Left lung (tissue), 10 donors: ENCODE measurements around the gene ATOH8. TPM values are rescaled to one million over a fixed set of nuclear protein-coding genes. Genes with fewer than 3 reads are reported as not detected.

ENCODE experiments used
- ATAC-seq: fragments of 200-7000 bp; cut with Tn5 transposase; one replicate; pipeline ENCODE4 v1.9.1; 2020; ENCODE audit warnings: moderate library complexity
- DNase-seq, 4 donors: peaks; one replicate each; pipeline ENCODE4 v3.0.0-alpha.2; 2013 to 2020
- H3K27ac ChIP-seq, 2 donors: fragments of 200-600 bp; sonication (generic) in 1 of 2; one replicate each; pipeline versions ENCODE4 v1.5.0 to v1.8.0; 2020 to 2021
- H3K27me3 ChIP-seq, 2 donors: fragments of 200-600 bp; sonication (generic) in 1 of 2; one replicate each; pipeline versions ENCODE4 v1.5.0 to v1.8.0; 2020 to 2021
- H3K36me3 ChIP-seq, 2 donors: fragments of 200-600 bp; sonication (generic) in 1 of 2; one replicate each; pipeline versions ENCODE4 v1.5.0 to v1.8.0; 2020 to 2021
- H3K4me1 ChIP-seq, 2 donors: fragments of 200-600 bp; one replicate each; pipeline ENCODE4 v1.8.0; 2021
- H3K4me3 ChIP-seq, 2 donors: fragments of 200-600 bp; sonication (generic) in 1 of 2; one replicate each; pipeline versions ENCODE4 v1.5.0 to v1.8.0; 2020 to 2021; ENCODE audit warnings: mild to moderate bottlenecking in 1 of 2
- H3K9me3 ChIP-seq, 2 donors: fragments of 200-600 bp; sonication (generic) in 1 of 2; one replicate each; pipeline versions ENCODE4 v1.5.0 to v1.8.0; 2020 to 2021
- CTCF ChIP-seq, 2 donors: fragments of 200-600 bp; sonication (generic) in 1 of 2; IDR thresholded peaks; one replicate each; pipeline versions ENCODE4 v1.5.0 to v1.8.0; 2021; ENCODE audit warnings: antibody characterized with exemption in 2 of 2
- intact Hi-C, 2 donors: fragments of 100-400 bp; cut with DNase I; formaldehyde crosslinking; loops; one replicate each; pipeline versions ENCODE4 v1.11.2 to v1.14.2; 2022
- polyA plus RNA-seq, 6 donors: library from polyadenylated mRNA; unstranded; fragments of 120-200 nt; gene quantifications; one replicate each; pipeline ENCODE4 v1.2.1, GENCODE V29; 2013; ENCODE audit not compliant: insufficient read length in 6 of 6
- total RNA-seq, 2 donors: library from RNA; stranded (reverse); fragmentation: NEBNext Ultra II Directional; extraction: Animal tissue kit (Norgen Biotek cat#: 25700); gene quantifications; one replicate each; pipeline ENCODE4 v1.2.1, GENCODE V29; 2021
- donor health status: DM: no; HTN: yes; CAD: no.
- donor health status: DM: no; HTN: no; CAD: no.

The ATOH8 gene
- total and polyA plus RNA-seq, 8 donors, result 24.7 to 36.5 (median 34.3) TPM

- no peak overlapping the region for H3K4me3 ChIP-seq
- H3K9me3 ChIP-seq, result no peaks in the 10 kb centered on the region
- intact Hi-C loops, result no loop called here
- ATAC-seq (no peak), DNase-seq (peak in 1 of 4 donors; percentile 29)
- no peak for TF ChIP-seq CTCF (IDR thresholded peaks at IDR 0.05)
- H3K27me3 ChIP-seq, result no peaks in the 10 kb centered on the region
- H3K36me3 ChIP-seq, result peaks cover 0 to 19% of the 10 kb centered on the region in 2 donors
- H3K27ac ChIP-seq, result no peak overlapping the region
- peaks cover 17 to 36% of the 10 kb centered on the region in 2 donors for H3K4me1 ChIP-seq
Measured at GRCh38 chr2:85787981-85788340, 34.2 kb downstream of the ATOH8 start.

- Histone ChIP-seq H3K4me1 (peaks cover 18 to 38% of the 10 kb centered on the region in 2 donors), H3K27ac (no peak overlapping the region), H3K4me3 (no peak overlapping the region), H3K9me3 (no peaks in the 10 kb centered on the region), H3K36me3 (peaks cover 0 to 19% of the 10 kb centered on the region in 2 donors), H3K27me3 (no peaks in the 10 kb centered on the region)
- DNase-seq (peak in 2 of 4 donors; percentile 31 to 61), ATAC-seq (no peak)
- TF ChIP-seq CTCF (IDR thresholded peaks at IDR 0.05), result no peak
- intact Hi-C loops, result no loop called here
Measured at GRCh38 chr2:85788603-85789002, 34.8 kb downstream of the ATOH8 start.

- DNase-seq (no peak), ATAC-seq (no peak)
- H3K9me3 ChIP-seq, result no peaks in the 10 kb centered on the region
- no peaks in the 10 kb centered on the region for H3K27me3 ChIP-seq
- intact Hi-C loops, result no loop called here
- no peak overlapping the region for H3K27ac ChIP-seq
- H3K36me3 ChIP-seq, result peaks cover 0 to 19% of the 10 kb centered on the region in 2 donors
- peaks cover 18 to 43% of the 10 kb centered on the region in 2 donors for H3K4me1 ChIP-seq
- no peak overlapping the region for H3K4me3 ChIP-seq
- TF ChIP-seq CTCF (IDR thresholded peaks at IDR 0.05), result no peak
Measured at GRCh38 chr2:85789271-85789670, 35.5 kb downstream of the ATOH8 start.

- DNase-seq (peak in 1 of 4 donors; percentile 16), ATAC-seq (no peak)
- Histone ChIP-seq H3K4me3 (no peak overlapping the region), H3K9me3 (no peaks in the 10 kb centered on the region), H3K27ac (no peak overlapping the region), H3K4me1 (peaks cover 18 to 42% of the 10 kb centered on the region in 2 donors), H3K27me3 (no peaks in the 10 kb centered on the region), H3K36me3 (peaks cover 0 to 19% of the 10 kb centered on the region in 2 donors)
- intact Hi-C loops, result no loop called here
- TF ChIP-seq CTCF (IDR thresholded peaks at IDR 0.05), result no peak
Measured at GRCh38 chr2:85790032-85790431, 36.2 kb downstream of the ATOH8 start.

- Histone ChIP-seq H3K36me3 (peaks cover 0 to 19% of the 10 kb centered on the region in 2 donors), H3K4me3 (no peak overlapping the region), H3K4me1 (peaks cover 13 to 42% of the 10 kb centered on the region in 2 donors), H3K27ac (no peak overlapping the region), H3K27me3 (no peaks in the 10 kb centered on the region), H3K9me3 (no peaks in the 10 kb centered on the region)
- intact Hi-C loops, result no loop called here
- ATAC-seq (peak; percentile 12), DNase-seq (peak in 2 of 4 donors; percentile 31 to 75)
- no peak for TF ChIP-seq CTCF (IDR thresholded peaks at IDR 0.05)
Measured at GRCh38 chr2:85790499-85791188, 36.9 kb downstream of the ATOH8 start.
